ENCODE data around the gene GALNT2. TPM values are rescaled to one million over a fixed set of nuclear protein-coding genes. Genes with fewer than 3 reads are reported as not detected.

GALNT2 gene
- total and polyA plus RNA-seq, 12 donors, result 22.3 to 220 (median 85.7) TPM

GRCh38 chr1:230057100-230057499 is 9.9 kb upstream of the GALNT2 start:
- no peak for DNase-seq
- peaks cover 0 to 10% of the 10 kb centered on the region in 2 donors for H3K4me1 ChIP-seq (replicated peaks in 1 of 2)
- WGBS, 4 donors, result 85 to 91% (median 89%) methylated on average over 4 of the region's 4 CpGs
- intact Hi-C loops (cut with DNase I), result loop anchor here in 1 of 2 donors (10.0 kb wide), 1 partner anchor 382 kb away; no protein-coding TSS in a partner anchor
- no peak overlapping the region for H3K4me3 ChIP-seq
- no peaks in the 10 kb centered on the region for H3K27me3 ChIP-seq
- H3K36me3 ChIP-seq (replicated peaks in 1 of 2), result no peaks in the 10 kb centered on the region
- no peak overlapping the region for H3K27ac ChIP-seq
- H3K9me3 ChIP-seq (replicated peaks in 1 of 3), result no peaks in the 10 kb centered on the region
- no peak for TF ChIP-seq POLR2A (IDR thresholded peaks at IDR 0.05)
- TF ChIP-seq, protein P1, sequence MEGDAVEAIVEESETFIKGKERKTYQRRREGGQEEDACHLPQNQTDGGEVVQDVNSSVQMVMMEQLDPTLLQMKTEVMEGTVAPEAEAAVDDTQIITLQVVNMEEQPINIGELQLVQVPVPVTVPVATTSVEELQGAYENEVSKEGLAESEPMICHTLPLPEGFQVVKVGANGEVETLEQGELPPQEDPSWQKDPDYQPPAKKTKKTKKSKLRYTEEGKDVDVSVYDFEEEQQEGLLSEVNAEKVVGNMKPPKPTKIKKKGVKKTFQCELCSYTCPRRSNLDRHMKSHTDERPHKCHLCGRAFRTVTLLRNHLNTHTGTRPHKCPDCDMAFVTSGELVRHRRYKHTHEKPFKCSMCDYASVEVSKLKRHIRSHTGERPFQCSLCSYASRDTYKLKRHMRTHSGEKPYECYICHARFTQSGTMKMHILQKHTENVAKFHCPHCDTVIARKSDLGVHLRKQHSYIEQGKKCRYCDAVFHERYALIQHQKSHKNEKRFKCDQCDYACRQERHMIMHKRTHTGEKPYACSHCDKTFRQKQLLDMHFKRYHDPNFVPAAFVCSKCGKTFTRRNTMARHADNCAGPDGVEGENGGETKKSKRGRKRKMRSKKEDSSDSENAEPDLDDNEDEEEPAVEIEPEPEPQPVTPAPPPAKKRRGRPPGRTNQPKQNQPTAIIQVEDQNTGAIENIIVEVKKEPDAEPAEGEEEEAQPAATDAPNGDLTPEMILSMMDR (IDR thresholded peaks at IDR 0.05), result no peak

GRCh38 chr1:230057681-230058565 is 9.1 kb upstream of the GALNT2 start:
- TF ChIP-seq, protein P1 (IDR thresholded peaks at IDR 0.05), result no peak
- TF ChIP-seq POLR2A (IDR thresholded peaks at IDR 0.05), result no peak
- no peak overlapping the region for H3K4me3 ChIP-seq
- H3K4me1 ChIP-seq (replicated peaks in 1 of 2), result peaks cover 0 to 10% of the 10 kb centered on the region in 2 donors
- no peak overlapping the region for H3K27ac ChIP-seq
- no peaks in the 10 kb centered on the region for H3K36me3 ChIP-seq (replicated peaks in 1 of 2)
- no peaks in the 10 kb centered on the region for H3K27me3 ChIP-seq
- intact Hi-C loops (cut with DNase I), result loop anchor here in 1 of 2 donors (10.0 kb wide), 1 partner anchor 383 kb away; no protein-coding TSS in a partner anchor
- 87 to 94% (median 91%) methylated on average over 22 to 24 of the region's 24 CpGs for WGBS, 4 donors
- no peak for DNase-seq
- no peaks in the 10 kb centered on the region for H3K9me3 ChIP-seq (replicated peaks in 1 of 3)

DNA sequence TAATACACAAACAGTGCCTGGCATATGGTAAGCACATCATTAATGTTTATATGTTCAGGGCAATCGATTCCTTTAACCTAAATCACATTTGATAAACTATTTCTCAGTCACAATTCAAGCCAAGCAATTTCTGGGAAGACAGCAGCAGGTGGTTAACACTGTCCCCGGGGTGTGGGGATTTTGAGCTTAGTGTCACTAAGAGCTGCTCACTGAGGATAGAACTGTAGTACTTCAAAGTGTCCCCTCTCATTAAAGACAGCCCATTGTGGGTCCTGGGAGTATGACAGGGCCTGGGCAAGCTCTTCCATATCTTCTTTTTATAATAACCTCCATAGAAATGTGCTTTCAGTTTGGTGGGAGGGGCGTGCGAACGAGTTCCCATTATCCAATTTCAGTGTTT is 8.4 kb upstream of the GALNT2 start:
- DNase-seq, result no peak

DNA sequence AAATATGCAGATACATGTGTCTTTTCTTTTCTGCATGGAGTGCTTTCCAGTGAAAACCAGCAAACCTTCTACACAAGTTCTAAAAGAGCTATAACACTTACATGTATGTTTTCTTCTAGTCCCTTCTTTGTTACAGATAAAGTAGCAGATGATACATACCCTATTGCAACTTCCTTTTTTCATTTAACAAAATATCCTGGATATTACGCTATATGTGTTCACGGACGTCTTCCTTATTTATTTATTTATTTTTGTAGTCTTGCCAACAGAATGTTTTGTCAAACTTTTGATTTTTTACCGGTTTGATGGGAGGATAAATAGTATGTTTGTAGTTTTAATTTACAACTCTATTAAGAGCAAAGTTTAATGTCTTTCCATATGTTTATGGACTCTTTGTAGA is 5.2 kb upstream of the GALNT2 start:
- Histone ChIP-seq H3K4me3 (no peak overlapping the region), H3K36me3 (replicated peaks in 1 of 2) (no peaks in the 10 kb centered on the region), H3K27ac (no peak overlapping the region), H3K9me3 (replicated peaks in 1 of 3) (no peaks in the 10 kb centered on the region), H3K4me1 (replicated peaks in 1 of 2) (peaks cover 8 to 20% of the 10 kb centered on the region in 2 donors), H3K27me3 (no peaks in the 10 kb centered on the region)
- WGBS, 4 donors, result 88 to 93% (median 91%) methylated on average over 4 of the region's 4 CpGs
- no peak for DNase-seq
- TF ChIP-seq POLR2A (IDR thresholded peaks at IDR 0.05), result no peak
- TF ChIP-seq, protein P1 (IDR thresholded peaks at IDR 0.05), result no peak
- intact Hi-C loops (cut with DNase I), result no loop called here

More for the DNA sequence above, 8.4 kb upstream of the GALNT2 start:
- 91 to 95% (median 94%) methylated on average over 5 of the region's 5 CpGs for WGBS, 4 donors
- no peaks in the 10 kb centered on the region for H3K9me3 ChIP-seq (replicated peaks in 1 of 3)
- TF ChIP-seq, protein P1 (IDR thresholded peaks at IDR 0.05), result no peak
- intact Hi-C loops (cut with DNase I), result loop anchor here in 1 of 2 donors (10.0 kb wide), 1 partner anchor 384 kb away; no protein-coding TSS in a partner anchor
- H3K4me3 ChIP-seq, result no peak overlapping the region
- peaks cover 0 to 10% of the 10 kb centered on the region in 2 donors for H3K4me1 ChIP-seq (replicated peaks in 1 of 2)
- no peaks in the 10 kb centered on the region for H3K27me3 ChIP-seq
- H3K36me3 ChIP-seq (replicated peaks in 1 of 2), result no peaks in the 10 kb centered on the region
- no peak overlapping the region for H3K27ac ChIP-seq

All from adrenal gland (tissue), 12 donors.